Left colon (tissue), 2 donors: ENCODE results near the gene KIAA0040. TPM values are rescaled to one million over a fixed set of nuclear protein-coding genes. Genes with fewer than 3 reads are reported as not detected.
A peak's percentile ranks its signal among the peaks of the same experiment; 100 is the strongest.

Experiments
- ATAC-seq: fragments of 200-7000 bp; cut with Tn5 transposase; one replicate; pipeline ENCODE4 v1.9.1; 2020; ENCODE audit warnings: mild to moderate bottlenecking, moderate library complexity
- DNase-seq, 2 donors: peaks; one replicate each; pipeline ENCODE4 v3.0.0-alpha.2; 2020
- intact Hi-C, 2 donors: fragments of 100-400 bp; cut with DNase I in 1 of 2; cut with micrococcal nuclease in 1 of 2; formaldehyde crosslinking; loops; one replicate each; pipeline versions ENCODE4 v1.11.2 to v1.14.0; 2022; cut with DNase I, micrococcal nuclease
- total RNA-seq, 2 donors: library from RNA; stranded (reverse); fragmentation: NEBNext Ultra II Directional; extraction: Animal tissue kit (Norgen Biotek cat#: 25700); gene quantifications; one replicate each; pipeline ENCODE4 v1.2.1, GENCODE V29; 2021
- donor health status: DM: no; HTN: no; CAD: no.
- donor health status: DM: yes; HTN: yes; CAD: no.

The KIAA0040 gene
- total RNA-seq, 2 donors from 2014 or later, result 14.8 to 14.9 TPM

- intact Hi-C loops, result no loop called here
- DNase-seq (no peak), ATAC-seq (no peak)
Measured at GRCh38 chr1:175206687-175207086, 14.1 kb upstream of the KIAA0040 start.

GRCh38 chr1:175204330-175204729 is 11.8 kb upstream of the KIAA0040 start:
- DNase-seq (no peak), ATAC-seq (no peak)
- intact Hi-C loops, result no loop called here

GRCh38 chr1:175203570-175204068 is 11.0 kb upstream of the KIAA0040 start:
- DNase-seq (no peak), ATAC-seq (no peak)
- intact Hi-C loops, result no loop called here

- intact Hi-C loops, result no loop called here
- no peak for DNase-seq
- ATAC-seq, result no peak
Measured at GRCh38 chr1:175200678-175201521, 8.3 kb upstream of the KIAA0040 start.

GRCh38 chr1:175198332-175198731 is 5.8 kb upstream of the KIAA0040 start:
- DNase-seq (no peak), ATAC-seq (no peak)
- intact Hi-C loops, result no loop called here

- ATAC-seq (peak; percentile 46), DNase-seq (no peak)
- intact Hi-C loops, result no loop called here
Measured at GRCh38 chr1:175197531-175197930, 5.0 kb upstream of the KIAA0040 start.

GRCh38 chr1:175195798-175196197 is 3.2 kb upstream of the KIAA0040 start:
- DNase-seq (no peak), ATAC-seq (no peak)
- intact Hi-C loops, result no loop called here

- ATAC-seq (no peak), DNase-seq (no peak)
- intact Hi-C loops, result no loop called here
Measured at GRCh38 chr1:175195281-175195680, 2.7 kb upstream of the KIAA0040 start.

GRCh38 chr1:175193527-175193910 is 943 bp upstream of the KIAA0040 start:
- ATAC-seq (no peak), DNase-seq (no peak)
- intact Hi-C loops, result no loop called here

- intact Hi-C loops, result no loop called here
- peak; percentile 62 to 84 for DNase-seq
- ATAC-seq, result peak; percentile 58
Measured at GRCh38 chr1:175192111-175192629, 406 bp downstream of the KIAA0040 start.

- DNase-seq (peak; percentile 39 to 43), ATAC-seq (peak; percentile 34)
- intact Hi-C loops, result no loop called here
Measured at GRCh38 chr1:175191659-175192058, 917 bp downstream of the KIAA0040 start.

- DNase-seq (peak; percentile 48 to 55), ATAC-seq (no peak)
- intact Hi-C loops, result no loop called here
Measured at GRCh38 chr1:175188936-175189335, 3.6 kb downstream of the KIAA0040 start.

- intact Hi-C loops, result no loop called here
- DNase-seq (no peak), ATAC-seq (no peak)
Measured at GRCh38 chr1:175186433-175187160, 6.0 kb downstream of the KIAA0040 start.

GRCh38 chr1:175185903-175186302 is 6.7 kb downstream of the KIAA0040 start:
- intact Hi-C loops, result no loop called here
- DNase-seq (no peak), ATAC-seq (no peak)

- DNase-seq, result no peak
- intact Hi-C loops, result no loop called here
- no peak for ATAC-seq
Measured at GRCh38 chr1:175183586-175183985, 9.0 kb downstream of the KIAA0040 start.

- no peak for ATAC-seq
- intact Hi-C loops, result no loop called here
- no peak for DNase-seq
Measured at GRCh38 chr1:175182201-175182746, 10.3 kb downstream of the KIAA0040 start.

- no peak for DNase-seq
- intact Hi-C loops, result no loop called here
Measured at GRCh38 chr1:175179837-175180590, 12.6 kb downstream of the KIAA0040 start.

GRCh38 chr1:175178456-175178855 is 14.1 kb downstream of the KIAA0040 start:
- no peak for ATAC-seq
- intact Hi-C loops, result no loop called here
- DNase-seq, result no peak

More at GRCh38 chr1:175179837-175180590, 12.6 kb downstream of the KIAA0040 start:
- no peak for ATAC-seq

- intact Hi-C loops, result no loop called here
Measured at GRCh38 chr1:175178056-175178455, 14.5 kb downstream of the KIAA0040 start.

More at GRCh38 chr1:175178056-175178455, 14.5 kb downstream of the KIAA0040 start:
- DNase-seq (no peak), ATAC-seq (no peak)
